ENCODE measurements around the gene SANBR.

DNA sequence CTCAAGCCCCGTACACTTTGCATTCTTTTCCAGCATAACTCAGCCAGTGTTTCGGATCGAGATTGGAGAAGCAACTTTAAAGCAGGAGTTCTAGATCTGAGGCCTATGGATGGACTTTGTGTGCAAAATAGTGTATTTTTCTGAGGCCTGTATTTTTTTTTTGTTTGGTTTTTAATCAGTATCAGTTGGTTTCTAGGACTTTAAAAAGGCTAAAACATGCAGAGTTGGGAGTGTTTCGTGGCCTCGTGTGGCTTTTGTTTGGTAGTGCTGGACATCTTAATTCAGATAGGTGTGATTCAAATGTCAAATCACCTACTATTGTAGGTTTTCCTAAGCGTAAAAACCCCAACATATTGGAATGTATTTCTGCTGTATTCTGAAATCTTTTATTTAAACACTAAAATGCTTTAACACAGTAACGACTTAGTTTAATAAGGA, 47.3 kb upstream of the SANBR start:
- TF ChIP-seq GATA3 (IDR thresholded peaks at IDR 0.05; ENCODE audit: low read depth, low read length) (no peak), GATA2 (IDR thresholded peaks at IDR 0.05; ENCODE audit: low read depth, low read length) (no peak)

Measured in SH-SY5Y (cell line).